ENCODE data around the gene BCAS3.
"Not testable (repeated sequence)": the region's sequence is repeated elsewhere in the genome, so short reads cannot be mapped to it uniquely, and the experiment has no call there.

Gene BCAS3

GRCh38 chr17:60804831-60805230, 127.2 kb downstream of the BCAS3 start:
- no peak for DNase-seq

- DNase-seq: no peak
These were observed 131.8 kb downstream of the BCAS3 start for GRCh38 chr17:60809421-60809820.

- not testable (repeated sequence) for DNase-seq
These were observed 137.3 kb downstream of the BCAS3 start for GRCh38 chr17:60814941-60815340.

GRCh38 chr17:60817192-60817591, 139.5 kb downstream of the BCAS3 start:
- no peak for DNase-seq

GRCh38 chr17:60819447-60820130, 141.9 kb downstream of the BCAS3 start:
- no peak for DNase-seq

- DNase-seq: no peak
These were observed 145.9 kb downstream of the BCAS3 start for GRCh38 chr17:60823515-60823914.

GRCh38 chr17:60825351-60825750, 147.7 kb downstream of the BCAS3 start:
- no peak for DNase-seq

- no peak for DNase-seq
These were observed 150.3 kb downstream of the BCAS3 start for GRCh38 chr17:60827943-60828342.

GRCh38 chr17:60832151-60832585, 154.5 kb downstream of the BCAS3 start:
- DNase-seq: no peak

GRCh38 chr17:60832631-60833030, 155.0 kb downstream of the BCAS3 start:
- DNase-seq: no peak

- no peak for DNase-seq
These were observed 162.8 kb downstream of the BCAS3 start for GRCh38 chr17:60840456-60840855.

GRCh38 chr17:60845012-60845411, 167.4 kb downstream of the BCAS3 start:
- no peak for DNase-seq

- DNase-seq: no peak
These were observed 168.5 kb downstream of the BCAS3 start for GRCh38 chr17:60846175-60846574.

GRCh38 chr17:60851181-60851580, 173.5 kb downstream of the BCAS3 start:
- no peak for DNase-seq

GRCh38 chr17:60857556-60858080, 180.0 kb downstream of the BCAS3 start:
- DNase-seq: no peak

GRCh38 chr17:60862482-60862881, 184.8 kb downstream of the BCAS3 start:
- no peak for DNase-seq

GRCh38 chr17:60863892-60864707, 186.4 kb downstream of the BCAS3 start:
- no peak for DNase-seq

- DNase-seq: no peak
These were observed 187.0 kb downstream of the BCAS3 start for GRCh38 chr17:60864708-60865005.

GRCh38 chr17:60874772-60875171, 197.1 kb downstream of the BCAS3 start:
- no peak for DNase-seq

GRCh38 chr17:60886731-60887613, 209.3 kb downstream of the BCAS3 start:
- not testable (repeated sequence) for DNase-seq

- no peak for DNase-seq
These were observed 210.0 kb downstream of the BCAS3 start for GRCh38 chr17:60887614-60888028.

GRCh38 chr17:60888812-60889709, 211.4 kb downstream of the BCAS3 start:
- no peak for DNase-seq
